C4-2B (cell line): ENCODE measurements around the gene NARF.

ENCODE experiments used
- CTCF ChIP-seq: fragments of 450-650 bp; conservative IDR thresholded peaks from 2 replicates; pipeline ENCODE4 v1.5.1; 2017; ENCODE audit warnings: mild to moderate bottlenecking
- ZFX ChIP-seq: fragments of 450-650 bp; IDR thresholded peaks from 2 replicates; pipeline ENCODE4 v1.6.1; 2017

GRCh38 chr17:82489851-82490511, 31.4 kb downstream of the NARF start:
- no peak for TF ChIP-seq CTCF
- TF ChIP-seq ZFX, result no peak
